DMS53 treated with DMSO at 0.1 percent for 48 hours (cell line): ENCODE measurements around the gene OR1I1.

ENCODE experiments used
- DNase-seq: peaks from one replicate; lab custom pipeline; 2025; ENCODE audit not compliant: unreplicated experiment; lab: John Stamatoyannopoulos, UW

The OR1I1 gene

DNA sequence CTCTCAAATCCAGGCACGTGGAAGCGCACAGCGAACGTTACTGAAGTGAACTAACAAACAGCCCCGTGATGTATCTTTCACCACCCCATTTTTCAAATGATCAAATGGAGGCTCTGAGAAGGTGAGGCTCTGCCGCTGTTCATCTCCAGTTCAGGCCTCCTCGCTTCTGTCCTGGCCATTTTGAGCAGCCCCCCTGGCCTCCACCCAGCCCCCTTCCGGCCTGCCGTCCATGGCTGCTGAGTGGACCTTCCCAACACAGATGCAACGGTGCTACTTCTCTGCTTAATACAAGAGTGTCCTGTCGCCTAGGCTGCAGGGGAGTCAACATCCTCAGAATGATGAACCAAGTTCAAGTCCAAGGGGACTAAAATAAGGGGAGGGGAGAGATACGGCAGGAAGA, 34.8 kb downstream of the OR1I1 start:
- no peak for DNase-seq

GRCh38 chr19:15118248-15118647, 36.2 kb downstream of the OR1I1 start:
- no peak for DNase-seq

GRCh38 chr19:15118789-15119494, 36.9 kb downstream of the OR1I1 start:
- no peak for DNase-seq

- DNase-seq, result no peak
Observed at GRCh38 chr19:15120135-15121026, 38.4 kb downstream of the OR1I1 start.

- DNase-seq, result no peak
Observed at GRCh38 chr19:15122331-15123030, 40.5 kb downstream of the OR1I1 start.

DNA sequence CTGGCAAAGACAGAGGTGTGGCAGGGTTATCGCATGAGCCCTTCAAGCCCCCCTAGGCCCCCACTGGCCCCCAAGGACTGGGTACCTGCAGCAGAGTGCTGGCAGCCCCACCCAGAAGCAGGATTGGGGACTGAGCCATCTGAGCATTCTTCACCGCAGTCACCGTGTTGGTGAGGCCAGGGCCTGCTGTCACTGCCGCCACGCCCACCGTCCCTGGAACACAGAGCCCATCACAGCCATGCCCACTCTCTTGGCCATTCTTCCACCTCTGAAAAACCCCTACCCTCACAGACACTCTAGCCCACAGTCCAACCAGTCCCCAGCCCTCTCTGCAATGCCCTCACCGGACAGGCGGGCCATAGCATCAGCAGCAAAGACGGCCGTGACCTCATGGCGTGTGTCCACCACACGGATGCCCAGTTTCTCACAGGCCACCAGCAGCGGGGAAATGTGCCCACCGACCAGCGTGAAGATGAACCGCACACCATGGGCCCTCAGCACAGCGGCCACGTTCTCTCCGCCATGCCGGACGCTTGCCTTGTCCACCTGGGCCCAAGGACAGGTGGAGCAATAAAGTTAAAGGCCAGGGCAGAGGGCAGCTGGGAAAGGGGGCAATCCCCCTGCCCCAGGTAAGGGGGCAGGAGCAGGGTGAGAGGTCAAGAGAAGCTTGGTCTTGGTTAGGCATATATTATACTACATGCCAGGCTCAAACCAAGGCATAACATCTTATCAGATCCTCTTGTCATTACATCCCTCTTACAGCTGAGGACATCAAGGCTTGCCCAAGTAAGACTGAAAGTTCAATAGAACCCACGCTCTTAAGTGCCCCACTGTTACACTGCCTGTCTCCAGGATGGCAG, 41.2 kb downstream of the OR1I1 start:
- DNase-seq, result no peak

- DNase-seq, result no peak
Observed at GRCh38 chr19:15123900-15124299, 41.9 kb downstream of the OR1I1 start.

- DNase-seq, result no peak
Observed at GRCh38 chr19:15124572-15125231, 42.7 kb downstream of the OR1I1 start.

DNA sequence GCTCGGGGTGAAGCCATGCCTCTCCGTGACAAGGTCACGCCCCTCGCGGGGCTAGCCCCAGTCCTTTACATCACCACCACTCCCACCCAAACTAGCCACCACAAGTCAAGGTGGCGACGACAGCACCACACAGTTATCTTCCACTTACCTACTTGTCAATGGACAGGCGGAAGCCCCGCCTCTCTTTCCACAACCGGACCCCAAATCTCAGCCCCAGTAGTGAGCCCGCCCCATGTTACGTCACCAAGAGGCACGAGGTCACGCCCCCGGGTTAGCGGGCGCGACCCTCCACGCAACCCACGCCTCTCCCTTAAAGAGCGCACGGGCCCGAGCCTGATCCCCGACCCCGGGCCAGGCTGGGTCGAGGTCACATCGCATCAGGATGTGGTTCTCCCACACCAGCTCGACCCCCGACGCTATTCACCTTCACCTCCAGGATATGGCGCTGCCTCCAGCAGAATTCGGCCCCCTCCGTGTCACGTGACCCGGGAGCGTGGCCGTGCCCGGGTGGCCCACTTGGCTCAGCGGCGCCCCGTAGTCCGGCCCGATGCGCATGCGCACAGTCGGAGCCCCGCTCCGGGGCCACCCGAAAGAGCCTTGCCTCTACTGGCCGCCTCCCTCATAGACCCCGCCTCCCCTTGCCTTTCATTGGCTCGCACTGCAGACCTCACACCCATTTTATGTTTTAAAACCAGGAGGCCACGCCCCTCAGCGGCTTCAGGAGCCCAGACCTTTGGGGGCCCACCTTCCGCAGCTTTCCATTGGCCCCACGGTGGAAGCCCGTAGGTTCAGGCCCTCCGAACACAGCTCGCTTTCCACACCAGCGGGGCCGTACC, 43.4 kb downstream of the OR1I1 start:
- peak; percentile 89 for DNase-seq

GRCh38 chr19:15126131-15126910, 44.3 kb downstream of the OR1I1 start:
- DNase-seq, result no peak

DNA sequence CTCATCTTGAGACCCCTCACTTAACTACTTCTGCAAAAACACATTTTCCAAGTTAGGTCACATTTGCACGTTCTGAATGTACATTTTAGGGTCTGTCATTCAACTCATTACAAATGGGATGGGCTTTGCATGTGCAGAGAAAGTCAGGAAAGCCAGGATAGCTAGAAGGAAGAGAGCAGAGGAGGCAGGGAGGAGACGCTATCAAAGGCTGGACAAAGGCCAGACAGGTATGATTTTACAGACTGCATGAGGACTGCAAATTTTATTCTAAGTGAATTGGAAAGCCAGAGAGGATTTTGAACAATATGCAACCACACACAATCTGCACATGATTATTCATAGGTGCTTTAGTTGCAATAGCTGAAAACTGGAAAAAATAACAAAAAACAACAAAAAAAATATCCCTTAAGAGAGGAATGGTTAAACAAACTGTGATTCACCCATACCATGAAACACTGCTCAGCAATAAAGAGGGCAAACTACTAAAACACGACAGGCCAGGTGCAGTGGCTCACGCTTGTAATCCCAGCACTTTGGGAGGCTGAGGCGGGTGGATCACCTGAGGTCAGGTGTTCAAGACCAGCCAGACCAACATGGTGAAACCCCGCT, 46.3 kb downstream of the OR1I1 start:
- no peak for DNase-seq

GRCh38 chr19:15129856-15130585, 48.0 kb downstream of the OR1I1 start:
- peak; percentile 61 for DNase-seq

DNA sequence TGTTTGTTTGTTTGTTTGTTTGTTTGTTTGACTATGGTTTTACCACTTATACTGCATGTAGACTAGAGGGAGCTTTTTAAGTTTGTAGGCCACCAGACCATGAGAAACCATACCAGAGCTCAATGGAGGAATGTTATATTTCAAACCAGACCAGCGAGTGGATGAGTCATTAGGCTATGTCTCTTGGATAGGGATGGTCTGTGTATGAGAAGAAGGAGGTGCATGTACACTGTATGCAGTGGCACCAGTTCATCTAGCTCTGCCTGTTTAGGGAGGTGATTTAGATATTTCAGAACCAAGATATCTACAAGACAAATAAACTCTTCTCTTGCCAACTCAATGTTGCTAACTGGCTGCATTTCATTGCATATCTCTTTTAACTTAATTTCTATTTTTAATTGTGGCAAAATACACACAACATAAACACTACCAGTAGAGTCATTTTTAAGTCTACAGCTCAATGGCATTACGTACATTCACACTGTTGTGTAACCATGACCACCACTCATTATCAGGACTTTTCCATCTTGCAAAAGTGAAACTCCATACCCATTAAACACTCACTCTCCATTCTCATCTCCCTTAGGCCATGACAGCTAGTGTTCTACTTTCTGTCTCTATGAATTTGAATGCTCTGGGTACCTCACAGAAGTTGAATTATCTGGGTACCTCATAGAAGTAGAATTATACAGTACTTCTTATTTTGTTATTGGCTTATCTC, 54.4 kb downstream of the OR1I1 start:
- DNase-seq, result no peak

- DNase-seq, result no peak
Observed at GRCh38 chr19:15137777-15138176, 55.8 kb downstream of the OR1I1 start.

DNA sequence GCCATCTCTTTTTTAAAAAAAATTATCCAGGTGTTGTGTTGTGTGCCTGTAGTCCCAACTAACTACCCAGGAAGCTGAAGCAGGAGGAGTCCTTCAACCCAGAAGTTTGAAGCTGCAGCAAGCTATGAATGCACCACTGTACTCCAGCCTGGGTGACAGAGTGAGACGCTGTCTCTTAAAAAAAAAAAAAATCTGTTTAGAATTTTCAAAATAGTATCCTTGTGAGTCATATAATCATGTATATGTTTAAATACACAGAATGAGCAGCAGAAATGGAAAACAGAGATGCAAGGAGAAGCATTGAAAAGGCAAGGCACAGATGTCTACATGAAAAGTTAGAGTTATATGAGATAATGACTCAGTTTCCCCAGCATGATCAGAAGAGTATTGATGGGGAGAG, 56.4 kb downstream of the OR1I1 start:
- DNase-seq, result no peak

- no peak for DNase-seq
Observed at GRCh38 chr19:15141143-15141542, 59.1 kb downstream of the OR1I1 start.

DNA sequence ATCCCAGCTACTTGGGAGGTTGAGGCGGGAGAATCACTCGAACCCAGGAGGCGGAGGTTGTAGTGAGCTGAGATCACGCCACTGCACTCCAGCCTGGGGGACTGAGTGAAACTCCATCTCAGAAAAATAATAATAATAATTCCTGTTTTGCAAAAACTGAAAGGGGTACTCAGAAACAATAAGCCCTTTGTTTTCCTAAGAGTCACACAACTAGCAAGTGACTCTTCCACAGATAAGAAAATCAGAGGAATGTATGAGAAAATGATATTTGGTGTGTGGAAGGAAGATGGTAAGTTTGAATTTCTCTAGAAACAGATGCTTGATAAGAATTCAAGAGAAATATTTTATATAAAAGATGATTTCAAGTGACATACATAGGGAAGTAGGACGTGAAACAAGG, 60.3 kb downstream of the OR1I1 start:
- no peak for DNase-seq
